ENCODE measurements around the gene TSSK2. TPM values are rescaled to one million over a fixed set of nuclear protein-coding genes. Genes with fewer than 3 reads are reported as not detected.

TSSK2 gene
- total RNA-seq, 1 experiment from 2014 or later, result not detected

GRCh38 chr22:19086896-19087295, 44.2 kb upstream of the TSSK2 start:
- Histone ChIP-seq H3K36me3 (ENCODE audit: control insufficient read depth, insufficient read depth, low read length) (no peaks in the 10 kb centered on the region), H3K27me3 (ENCODE audit: control insufficient read depth, insufficient read depth, low read length) (no peaks in the 10 kb centered on the region), H3K9me3 (ENCODE audit: control insufficient read depth, insufficient read depth, low read depth, low read length) (no peaks in the 10 kb centered on the region), H3K4me3 (ENCODE audit: low read depth in 2 of 2, low read length in 2 of 2) (no peak overlapping the region), H3K4me1 (ENCODE audit: control insufficient read depth, insufficient read depth, low read length) (no peaks in the 10 kb centered on the region), H3K27ac (ENCODE audit: low read length) (no peak overlapping the region)
- DNase-seq (ENCODE audit: low read depth, low spot score) (no peak), ATAC-seq (no peak)
- TF ChIP-seq POLR2AphosphoS5 (IDR thresholded peaks at IDR 0.05; ENCODE audit: low read depth, low read length), result no peak
- no peak for TF ChIP-seq SIN3A (IDR thresholded peaks at IDR 0.05; ENCODE audit: borderline replicate concordance, insufficient read depth, low read depth, low read length)
- no peak for TF ChIP-seq TCF7L2 (IDR thresholded peaks at IDR 0.05; ENCODE audit: low read depth, low read length)
- intact Hi-C loops (cut with micrococcal nuclease; ENCODE audit: unreplicated experiment) (no loop called here), in situ Hi-C loops (cut with HindIII; ENCODE audit: low pct_unique_long_range_greater_than_20kb, low sequenced_read_pairs) (no loop called here)
- POLR2A ChIA-PET, result no interaction called here
- BruUV-seq (replicated peaks), result no TSS peak
- CTCF ChIA-PET, result no interaction called here

- no peak overlapping the region for H3K4me3 ChIP-seq (ENCODE audit: low read depth in 2 of 2, low read length in 2 of 2)
- no peaks in the 10 kb centered on the region for H3K9me3 ChIP-seq (ENCODE audit: control insufficient read depth, insufficient read depth, low read depth, low read length)
- intact Hi-C loops (cut with micrococcal nuclease; ENCODE audit: unreplicated experiment), result no loop called here
- no peak overlapping the region for H3K27ac ChIP-seq (ENCODE audit: low read length)
- H3K36me3 ChIP-seq (ENCODE audit: control insufficient read depth, insufficient read depth, low read length), result no peaks in the 10 kb centered on the region
- DNase-seq (ENCODE audit: low read depth, low spot score), result no peak
- no TSS peak for BruUV-seq (replicated peaks)
- H3K4me1 ChIP-seq (ENCODE audit: control insufficient read depth, insufficient read depth, low read length), result no peaks in the 10 kb centered on the region
- CTCF ChIA-PET, result no interaction called here
- TF ChIP-seq POLR2AphosphoS5 (IDR thresholded peaks at IDR 0.05; ENCODE audit: low read depth, low read length), result no peak
- no peak for TF ChIP-seq SIN3A (IDR thresholded peaks at IDR 0.05; ENCODE audit: borderline replicate concordance, insufficient read depth, low read depth, low read length)
- TF ChIP-seq TCF7L2 (IDR thresholded peaks at IDR 0.05; ENCODE audit: low read depth, low read length), result no peak
- no peak for TF ChIP-seq CTCF (IDR thresholded peaks at IDR 0.05)
- no peak for TF ChIP-seq REST (IDR thresholded peaks at IDR 0.05; ENCODE audit: insufficient read depth in 1 of 2, low read depth in 2 of 2, low read length in 1 of 2)
- in situ Hi-C loops (cut with HindIII; ENCODE audit: low pct_unique_long_range_greater_than_20kb, low sequenced_read_pairs), result no loop called here
- no peak for ATAC-seq
- POLR2A ChIA-PET, result no interaction called here
- H3K27me3 ChIP-seq (ENCODE audit: control insufficient read depth, insufficient read depth, low read length), result no peaks in the 10 kb centered on the region
Observed at GRCh38 chr22:19088866-19089595, 42.1 kb upstream of the TSSK2 start.

GRCh38 chr22:19090183-19090582, 40.9 kb upstream of the TSSK2 start:
- no peak for DNase-seq (ENCODE audit: low read depth, low spot score)
- in situ Hi-C loops (cut with HindIII; ENCODE audit: low pct_unique_long_range_greater_than_20kb, low sequenced_read_pairs) (no loop called here), intact Hi-C loops (cut with micrococcal nuclease; ENCODE audit: unreplicated experiment) (no loop called here)
- H3K27ac ChIP-seq (ENCODE audit: low read length), result no peak overlapping the region
- H3K4me1 ChIP-seq (ENCODE audit: control insufficient read depth, insufficient read depth, low read length), result no peaks in the 10 kb centered on the region
- ChIA-PET POLR2A (no interaction called here), CTCF (interaction anchor here (0.6 kb wide), 1 partner anchor 26 kb away, joined by 3 read pairs; no protein-coding TSS in a partner anchor)
- no peaks in the 10 kb centered on the region for H3K36me3 ChIP-seq (ENCODE audit: control insufficient read depth, insufficient read depth, low read length)
- no peak overlapping the region for H3K4me3 ChIP-seq (ENCODE audit: low read depth in 2 of 2, low read length in 2 of 2)
- TF ChIP-seq TCF7L2 (IDR thresholded peaks at IDR 0.05; ENCODE audit: low read depth, low read length), result no peak
- no peak for TF ChIP-seq POLR2AphosphoS5 (IDR thresholded peaks at IDR 0.05; ENCODE audit: low read depth, low read length)
- TF ChIP-seq REST (IDR thresholded peaks at IDR 0.05; ENCODE audit: insufficient read depth in 1 of 2, low read depth in 2 of 2, low read length in 1 of 2), result no peak
- TF ChIP-seq SIN3A (IDR thresholded peaks at IDR 0.05; ENCODE audit: borderline replicate concordance, insufficient read depth, low read depth, low read length), result no peak
- TF ChIP-seq CTCF (IDR thresholded peaks at IDR 0.05), result no peak
- no peaks in the 10 kb centered on the region for H3K9me3 ChIP-seq (ENCODE audit: control insufficient read depth, insufficient read depth, low read depth, low read length)
- no peak for ATAC-seq
- BruUV-seq (replicated peaks), result no TSS peak
- H3K27me3 ChIP-seq (ENCODE audit: control insufficient read depth, insufficient read depth, low read length), result no peaks in the 10 kb centered on the region
